Prostate gland (tissue), 2 donors: ENCODE measurements around the gene ZNF888. TPM values are rescaled to one million over a fixed set of nuclear protein-coding genes. Genes with fewer than 3 reads are reported as not detected.
"Not testable (repeated sequence)": the region's sequence is repeated elsewhere in the genome, so short reads cannot be mapped to it uniquely, and the experiment has no call there.

Experiments
- DNase-seq: peaks from one replicate; pipeline ENCODE4 v3.0.0-alpha.2; 2019; ENCODE audit warnings: low spot score
- H3K27ac ChIP-seq, 2 donors: fragments of 200-600 bp; sonication (generic); 2 replicates each; pipeline ENCODE4 v1.5.1; 2017 to 2019
- H3K27me3 ChIP-seq: fragments of 200-600 bp; sonication (generic); replicated peaks from 2 replicates; pipeline ENCODE4 v1.5.1; 2019; ENCODE audit not compliant: insufficient read depth
- H3K36me3 ChIP-seq, 2 donors: fragments of 200-600 bp; sonication (generic); 1 replicate in 1 of 2; 2 replicates in 1 of 2; pipeline versions ENCODE4 v1.5.1 to v1.8.1; 2017 to 2019
- H3K4me1 ChIP-seq: fragments of 200-600 bp; sonication (generic); replicated peaks from 2 replicates; pipeline ENCODE4 v1.5.1; 2019
- H3K4me3 ChIP-seq, 2 donors: fragments of 200-600 bp; sonication (generic); 2 replicates each; pipeline ENCODE4 v1.5.1; 2017 to 2019
- H3K9me3 ChIP-seq: fragments of 200-600 bp; sonication (generic); 2 replicates; pipeline ENCODE4 v1.5.1; 2017
- POLR2A ChIP-seq: fragments of 450-650 bp; IDR thresholded peaks from one replicate; pipeline ENCODE4 v1.6.1; 2016; ENCODE audit warnings: antibody characterized with exemption, mild to moderate bottlenecking
- POLR2AphosphoS5 ChIP-seq: sonication (generic); formaldehyde crosslinking; IDR thresholded peaks from one replicate; pipeline ENCODE4 v1.6.1; 2017; ENCODE audit warnings: antibody characterized with exemption
- WGBS: methylation state at CpG from one replicate; pipeline ENCODE4 v1.1.5; 2018; 5-methylcytosine and 5-hydroxymethylcytosine counted together
- intact Hi-C: fragments of 100-400 bp; cut with DNase I; formaldehyde crosslinking; loops from one replicate; pipeline ENCODE4 v1.14.2; 2022
- total RNA-seq, 2 donors: library from RNA; depleted of rRNA; stranded (reverse); fragments of >200 nt; gene quantifications; one replicate each; pipeline ENCODE4 v1.1.0, GENCODE V29; 2016
- TF ChIP-seq, protein P1 (sequence below), 4 experiments: fragments of 200-600 bp in 2 of 4; fragments of 450-650 bp in 2 of 4; sonication (generic) in 2 of 4; IDR thresholded peaks; 1 replicate in 3 of 4; 2 replicates in 1 of 4; pipeline ENCODE4 v1.5.1; 2016 to 2019; ENCODE audit warnings: antibody characterized with exemption in 4 of 4, mild to moderate bottlenecking in 2 of 4, moderate library complexity in 2 of 4

ZNF888 gene
- total RNA-seq, 2 donors from 2014 or later = 21.4 to 34.5 TPM

DNA sequence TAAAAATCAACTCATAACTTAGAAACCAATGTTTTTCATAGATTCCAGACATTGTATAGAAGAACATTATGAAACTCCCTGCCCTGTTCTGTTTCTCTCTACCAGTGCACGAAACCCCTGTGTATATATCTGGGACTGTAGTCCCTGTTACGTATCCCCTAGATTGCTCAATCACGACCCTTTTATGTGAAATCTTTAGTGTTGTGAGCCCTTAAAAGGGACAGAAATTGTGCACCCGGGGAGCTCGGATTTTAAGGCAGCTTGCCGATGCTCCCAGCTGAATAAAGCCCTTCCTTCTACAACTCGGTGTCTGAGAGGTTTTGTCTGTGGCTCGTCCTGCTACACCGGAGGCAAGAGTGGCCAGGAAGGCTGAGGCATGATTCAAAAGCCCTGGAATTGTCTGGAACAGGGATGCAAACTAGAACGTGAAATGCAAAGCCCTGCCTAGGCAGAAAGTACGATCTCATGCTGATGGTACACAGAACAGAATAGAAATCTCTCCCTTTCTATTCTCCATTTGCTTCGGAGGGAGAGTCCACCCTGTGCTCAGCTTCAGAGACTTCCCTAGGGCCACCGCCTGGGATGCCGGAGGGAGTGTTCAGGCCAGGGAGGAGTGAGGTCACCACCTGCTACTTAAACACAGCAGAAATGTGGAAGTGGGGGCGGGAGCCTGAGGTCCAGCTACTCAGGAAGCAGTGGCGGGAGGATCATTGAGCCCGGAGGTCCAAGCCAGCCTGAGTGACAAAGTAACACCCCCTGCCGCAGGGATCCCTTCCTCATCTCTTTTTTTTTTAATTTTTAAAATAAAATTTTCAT is 758 bp upstream of the ZNF888 start:
- Histone ChIP-seq H3K27ac (peak overlapping the region; percentile 80 to 92), H3K4me3 (peak overlapping the region; percentile 42 to 56), H3K36me3 (no peaks in the 10 kb centered on the region), H3K27me3 (no peaks in the 10 kb centered on the region), H3K9me3 (no peaks in the 10 kb centered on the region), H3K4me1 (peaks cover 5% of the 10 kb centered on the region)
- intact Hi-C loops = loop anchor here (2.0 kb wide), 1 partner anchor 39 kb away; the partner anchor contains the start of gene ZNF816
- TF ChIP-seq, protein P1, sequence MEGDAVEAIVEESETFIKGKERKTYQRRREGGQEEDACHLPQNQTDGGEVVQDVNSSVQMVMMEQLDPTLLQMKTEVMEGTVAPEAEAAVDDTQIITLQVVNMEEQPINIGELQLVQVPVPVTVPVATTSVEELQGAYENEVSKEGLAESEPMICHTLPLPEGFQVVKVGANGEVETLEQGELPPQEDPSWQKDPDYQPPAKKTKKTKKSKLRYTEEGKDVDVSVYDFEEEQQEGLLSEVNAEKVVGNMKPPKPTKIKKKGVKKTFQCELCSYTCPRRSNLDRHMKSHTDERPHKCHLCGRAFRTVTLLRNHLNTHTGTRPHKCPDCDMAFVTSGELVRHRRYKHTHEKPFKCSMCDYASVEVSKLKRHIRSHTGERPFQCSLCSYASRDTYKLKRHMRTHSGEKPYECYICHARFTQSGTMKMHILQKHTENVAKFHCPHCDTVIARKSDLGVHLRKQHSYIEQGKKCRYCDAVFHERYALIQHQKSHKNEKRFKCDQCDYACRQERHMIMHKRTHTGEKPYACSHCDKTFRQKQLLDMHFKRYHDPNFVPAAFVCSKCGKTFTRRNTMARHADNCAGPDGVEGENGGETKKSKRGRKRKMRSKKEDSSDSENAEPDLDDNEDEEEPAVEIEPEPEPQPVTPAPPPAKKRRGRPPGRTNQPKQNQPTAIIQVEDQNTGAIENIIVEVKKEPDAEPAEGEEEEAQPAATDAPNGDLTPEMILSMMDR (IDR thresholded peaks at IDR 0.05) = no peak
- TF ChIP-seq POLR2A (peak; percentile 9), POLR2AphosphoS5 (peak; percentile 3)
- 36% methylated on average over 18 of the region's 18 CpGs for WGBS
- no peak for DNase-seq

DNA sequence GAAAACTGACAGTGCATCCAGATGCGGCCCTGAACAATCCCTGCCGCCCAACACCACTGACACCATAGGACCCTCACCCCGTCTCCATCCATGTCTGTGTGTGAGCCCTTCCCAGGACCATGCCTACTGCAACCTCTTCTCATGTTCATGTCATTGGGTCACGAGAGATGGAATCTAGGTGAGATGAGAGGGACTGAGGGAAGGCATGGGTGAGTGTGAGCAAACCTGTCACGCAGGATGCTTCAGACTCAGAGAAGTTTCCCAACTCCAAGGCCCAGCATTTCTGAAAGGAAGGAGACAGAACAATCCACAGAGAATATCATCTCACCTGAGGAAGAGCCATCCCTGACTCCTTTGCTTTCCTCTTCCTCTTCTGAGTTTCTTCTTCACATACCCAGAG is 5.7 kb downstream of the ZNF888 start:
- WGBS = 97% methylated on average over 5 of the region's 5 CpGs
- peaks cover 5% of the 10 kb centered on the region for H3K4me1 ChIP-seq
- H3K27me3 ChIP-seq = no peaks in the 10 kb centered on the region
- no peaks in the 10 kb centered on the region for H3K9me3 ChIP-seq
- no peak overlapping the region for H3K4me3 ChIP-seq
- TF ChIP-seq, protein P1 (IDR thresholded peaks at IDR 0.05) = no peak
- no peak for TF ChIP-seq POLR2AphosphoS5
- no peak for TF ChIP-seq POLR2A
- DNase-seq = no peak
- intact Hi-C loops = no loop called here
- no peak overlapping the region for H3K27ac ChIP-seq
- no peaks in the 10 kb centered on the region for H3K36me3 ChIP-seq

DNA sequence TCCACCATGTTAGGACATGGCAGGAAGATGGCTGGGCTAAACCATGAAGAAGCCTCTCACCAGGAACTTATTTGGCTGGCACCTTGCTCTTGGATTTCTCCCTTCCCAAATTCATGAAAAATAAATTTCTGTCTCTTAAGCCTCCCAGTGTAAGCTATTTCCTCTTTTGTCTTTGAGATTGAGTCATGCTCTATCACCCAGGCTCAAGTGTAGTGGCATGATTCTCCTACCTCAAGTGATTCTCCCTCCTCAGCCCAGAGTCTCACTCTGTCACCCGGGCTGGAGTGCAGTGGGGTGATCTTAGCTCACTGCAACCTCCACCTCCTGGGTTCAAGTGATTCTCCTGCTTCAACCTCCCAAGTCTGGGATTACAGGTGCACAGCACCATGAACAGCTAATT is 12.6 kb downstream of the ZNF888 start:
- intact Hi-C loops = no loop called here
- Histone ChIP-seq H3K36me3 (no peaks in the 10 kb centered on the region), H3K27me3 (no peaks in the 10 kb centered on the region), H3K9me3 (no peaks in the 10 kb centered on the region), H3K4me1 (no peaks in the 10 kb centered on the region), H3K27ac (no peak overlapping the region), H3K4me3 (no peak overlapping the region)
- TF ChIP-seq POLR2AphosphoS5 (no peak), POLR2A (no peak)
- TF ChIP-seq, protein P1 (IDR thresholded peaks at IDR 0.05) = no peak
- no peak for DNase-seq
- WGBS = 100% methylated on average over 1 of the region's 1 CpG

GRCh38 chr19:52904052-52904780 is 19.0 kb downstream of the ZNF888 start:
- DNase-seq, intact Hi-C loops, H3K36me3 ChIP-seq, H3K4me3 ChIP-seq, H3K4me1 ChIP-seq, H3K27me3 ChIP-seq, H3K9me3 ChIP-seq: not testable (repeated sequence)
- H3K27ac ChIP-seq = peak overlapping the region; percentile 71 to 76
- TF ChIP-seq POLR2AphosphoS5 = peak; percentile 30
- 44% methylated on average over 16 of the region's 16 CpGs for WGBS

DNA sequence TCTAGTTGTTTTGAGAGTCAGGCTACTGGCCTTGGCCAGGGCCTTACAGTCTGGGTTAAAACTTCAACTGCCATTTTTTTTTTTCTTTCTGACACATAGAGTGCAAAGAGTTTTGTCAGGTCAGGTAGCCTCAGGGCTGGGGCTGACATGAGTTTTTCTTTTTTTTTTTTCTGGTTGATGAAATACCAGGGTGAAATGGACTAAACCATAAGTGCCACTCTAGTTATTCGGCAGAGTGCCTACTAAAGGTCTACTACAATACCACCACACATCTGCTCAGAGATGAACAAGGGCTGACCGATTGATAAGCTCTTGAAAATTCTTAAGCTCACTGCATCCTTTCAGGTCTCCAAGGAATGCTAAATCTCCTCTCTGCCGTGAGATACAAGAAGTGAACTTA is 21.4 kb downstream of the ZNF888 start:
- H3K4me1 ChIP-seq = no peaks in the 10 kb centered on the region
- H3K27ac ChIP-seq = no peak overlapping the region
- intact Hi-C loops = no loop called here
- no peak for DNase-seq
- H3K4me3 ChIP-seq = no peak overlapping the region
- WGBS = 68% methylated on average over 3 of the region's 3 CpGs
- H3K27me3 ChIP-seq = no peaks in the 10 kb centered on the region
- H3K36me3 ChIP-seq = no peaks in the 10 kb centered on the region
- H3K9me3 ChIP-seq = no peaks in the 10 kb centered on the region
- no peak for TF ChIP-seq POLR2A
- TF ChIP-seq, protein P1 (IDR thresholded peaks at IDR 0.05) = no peak
- TF ChIP-seq POLR2AphosphoS5 = no peak

- H3K9me3 ChIP-seq, H3K36me3 ChIP-seq, DNase-seq, H3K4me3 ChIP-seq, H3K27me3 ChIP-seq, H3K4me1 ChIP-seq, intact Hi-C loops: not testable (repeated sequence)
- WGBS = 71% methylated on average over 10 of the region's 10 CpGs
- H3K27ac ChIP-seq = peak overlapping the region; percentile 87 to 89
Measured at GRCh38 chr19:52898596-52898995, 24.6 kb downstream of the ZNF888 start.
